ENCODE results near the gene DDA1.
A peak's percentile ranks its signal among the peaks of the same experiment; 100 is the strongest.

DDA1 gene

DNA sequence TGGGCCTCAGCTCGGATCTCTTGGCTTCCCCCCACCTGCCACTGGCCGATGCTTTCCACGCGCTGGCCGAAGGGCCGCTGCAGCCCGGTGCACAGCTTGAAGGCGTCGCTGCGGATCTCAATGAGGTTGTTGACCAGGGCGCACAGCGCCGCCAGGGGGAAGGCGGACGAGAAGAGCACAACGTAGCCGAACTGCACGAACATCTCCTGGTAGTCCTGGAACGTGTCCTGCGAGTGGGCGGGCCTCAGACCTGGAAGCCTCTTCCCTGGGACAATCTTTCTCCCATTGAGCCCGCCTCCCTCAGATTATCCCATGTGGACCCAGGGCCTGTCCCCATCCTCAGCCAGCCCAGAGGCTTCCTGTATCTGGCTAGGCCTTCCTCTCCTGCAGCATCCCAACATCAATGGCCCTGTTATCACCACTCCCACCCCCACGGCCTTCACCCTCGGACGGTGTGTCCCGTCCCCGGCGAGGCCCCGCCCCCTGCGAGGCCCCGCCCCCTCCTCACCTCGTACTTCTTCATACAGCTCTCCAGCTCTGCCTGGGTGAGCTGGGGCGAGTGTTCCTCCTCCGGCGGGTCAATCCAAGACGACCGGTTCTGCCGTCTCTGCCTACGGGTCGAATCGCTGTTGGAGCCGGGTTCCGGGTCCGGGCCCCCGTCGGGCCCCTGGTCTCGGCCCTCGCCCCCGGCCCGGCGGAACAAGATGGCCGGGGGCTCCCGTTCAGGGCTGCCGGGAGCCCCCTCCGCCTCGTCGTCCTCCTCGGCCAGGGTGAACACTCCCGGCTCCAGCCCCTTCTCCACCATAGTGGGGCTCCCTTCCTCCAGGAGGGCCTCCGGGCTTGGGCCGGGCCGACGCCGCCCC is 18.5 kb downstream of the DDA1 start:
- ChIA-PET CTCF (no interaction called here), POLR2A (interaction anchor here (0.6 to 2.6 kb wide), 5 partner anchors 10 to 1838 kb away, joined by 3 to 13 read pairs (median 5); partner anchors contain the start of genes DDA1 and MRPL34)
- Histone ChIP-seq H3K9me3 (ENCODE audit: control insufficient read depth, insufficient read depth, low read depth, low read length) (no peaks in the 10 kb centered on the region), H3K4me3 (ENCODE audit: low read depth, low read length) (peak overlapping the region; percentile 28), H3K4me1 (ENCODE audit: control insufficient read depth, insufficient read depth, low read length) (no peaks in the 10 kb centered on the region), H3K36me3 (ENCODE audit: control insufficient read depth in 2 of 2, insufficient read depth in 1 of 2, low read length in 2 of 2) (peaks cover 0 to 16% of the 10 kb centered on the region in 2 experiments; a peak in 2 of 3 replicates), H3K27ac (ENCODE audit: extremely low read depth, low read depth, low read length) (peak overlapping the region; percentile 53; the same call in 1 of the 2 replicates)
- TF ChIP-seq, protein P1, sequence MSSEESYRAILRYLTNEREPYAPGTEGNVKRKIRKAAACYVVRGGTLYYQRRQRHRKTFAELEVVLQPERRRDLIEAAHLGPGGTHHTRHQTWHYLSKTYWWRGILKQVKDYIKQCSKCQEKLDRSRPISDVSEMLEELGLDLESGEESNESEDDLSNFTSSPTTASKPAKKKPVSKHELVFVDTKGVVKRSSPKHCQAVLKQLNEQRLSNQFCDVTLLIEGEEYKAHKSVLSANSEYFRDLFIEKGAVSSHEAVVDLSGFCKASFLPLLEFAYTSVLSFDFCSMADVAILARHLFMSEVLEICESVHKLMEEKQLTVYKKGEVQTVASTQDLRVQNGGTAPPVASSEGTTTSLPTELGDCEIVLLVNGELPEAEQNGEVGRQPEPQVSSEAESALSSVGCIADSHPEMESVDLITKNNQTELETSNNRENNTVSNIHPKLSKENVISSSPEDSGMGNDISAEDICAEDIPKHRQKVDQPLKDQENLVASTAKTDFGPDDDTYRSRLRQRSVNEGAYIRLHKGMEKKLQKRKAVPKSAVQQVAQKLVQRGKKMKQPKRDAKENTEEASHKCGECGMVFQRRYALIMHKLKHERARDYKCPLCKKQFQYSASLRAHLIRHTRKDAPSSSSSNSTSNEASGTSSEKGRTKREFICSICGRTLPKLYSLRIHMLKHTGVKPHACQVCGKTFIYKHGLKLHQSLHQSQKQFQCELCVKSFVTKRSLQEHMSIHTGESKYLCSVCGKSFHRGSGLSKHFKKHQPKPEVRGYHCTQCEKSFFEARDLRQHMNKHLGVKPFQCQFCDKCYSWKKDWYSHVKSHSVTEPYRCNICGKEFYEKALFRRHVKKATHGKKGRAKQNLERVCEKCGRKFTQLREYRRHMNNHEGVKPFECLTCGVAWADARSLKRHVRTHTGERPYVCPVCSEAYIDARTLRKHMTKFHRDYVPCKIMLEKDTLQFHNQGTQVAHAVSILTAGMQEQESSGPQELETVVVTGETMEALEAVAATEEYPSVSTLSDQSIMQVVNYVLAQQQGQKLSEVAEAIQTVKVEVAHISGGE (tag by site-specific recombination; conservative IDR thresholded peaks at IDR 0.05; ENCODE audit: low read depth), result 0 out of 2 replicates have a peak, but pooled peaks have one; percentile 20
- TF ChIP-seq ZNF600 (tag by site-specific recombination; IDR thresholded peaks at IDR 0.05), result peak; percentile 79
- TF ChIP-seq SP2 (tag by site-specific recombination; IDR thresholded peaks at IDR 0.05), result peak; percentile 79
- peak; percentile 32; the same call in 1 of the 2 replicates for TF ChIP-seq KLF8 (tag by site-specific recombination; IDR thresholded peaks at IDR 0.05)
- TF ChIP-seq, protein P2, sequence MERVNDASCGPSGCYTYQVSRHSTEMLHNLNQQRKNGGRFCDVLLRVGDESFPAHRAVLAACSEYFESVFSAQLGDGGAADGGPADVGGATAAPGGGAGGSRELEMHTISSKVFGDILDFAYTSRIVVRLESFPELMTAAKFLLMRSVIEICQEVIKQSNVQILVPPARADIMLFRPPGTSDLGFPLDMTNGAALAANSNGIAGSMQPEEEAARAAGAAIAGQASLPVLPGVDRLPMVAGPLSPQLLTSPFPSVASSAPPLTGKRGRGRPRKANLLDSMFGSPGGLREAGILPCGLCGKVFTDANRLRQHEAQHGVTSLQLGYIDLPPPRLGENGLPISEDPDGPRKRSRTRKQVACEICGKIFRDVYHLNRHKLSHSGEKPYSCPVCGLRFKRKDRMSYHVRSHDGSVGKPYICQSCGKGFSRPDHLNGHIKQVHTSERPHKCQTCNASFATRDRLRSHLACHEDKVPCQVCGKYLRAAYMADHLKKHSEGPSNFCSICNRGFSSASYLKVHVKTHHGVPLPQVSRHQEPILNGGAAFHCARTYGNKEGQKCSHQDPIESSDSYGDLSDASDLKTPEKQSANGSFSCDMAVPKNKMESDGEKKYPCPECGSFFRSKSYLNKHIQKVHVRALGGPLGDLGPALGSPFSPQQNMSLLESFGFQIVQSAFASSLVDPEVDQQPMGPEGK (tag by site-specific recombination; IDR thresholded peaks at IDR 0.05), result peak; percentile 56
- TF ChIP-seq PRDM10 (tag by site-specific recombination; IDR thresholded peaks at IDR 0.05), result peak; percentile 73
- no peak for TF ChIP-seq HIC1 (tag by site-specific recombination; IDR thresholded peaks at IDR 0.05)
- TF ChIP-seq ZEB2 (tag by site-specific recombination; IDR thresholded peaks at IDR 0.05), result 0 out of 2 replicates have a peak, but pooled peaks have one; percentile 23
- peak; percentile 78; the same call in 1 of the 2 replicates for TF ChIP-seq ZBTB6 (tag by site-specific recombination; IDR thresholded peaks at IDR 0.05)
- TF ChIP-seq, protein P3, sequence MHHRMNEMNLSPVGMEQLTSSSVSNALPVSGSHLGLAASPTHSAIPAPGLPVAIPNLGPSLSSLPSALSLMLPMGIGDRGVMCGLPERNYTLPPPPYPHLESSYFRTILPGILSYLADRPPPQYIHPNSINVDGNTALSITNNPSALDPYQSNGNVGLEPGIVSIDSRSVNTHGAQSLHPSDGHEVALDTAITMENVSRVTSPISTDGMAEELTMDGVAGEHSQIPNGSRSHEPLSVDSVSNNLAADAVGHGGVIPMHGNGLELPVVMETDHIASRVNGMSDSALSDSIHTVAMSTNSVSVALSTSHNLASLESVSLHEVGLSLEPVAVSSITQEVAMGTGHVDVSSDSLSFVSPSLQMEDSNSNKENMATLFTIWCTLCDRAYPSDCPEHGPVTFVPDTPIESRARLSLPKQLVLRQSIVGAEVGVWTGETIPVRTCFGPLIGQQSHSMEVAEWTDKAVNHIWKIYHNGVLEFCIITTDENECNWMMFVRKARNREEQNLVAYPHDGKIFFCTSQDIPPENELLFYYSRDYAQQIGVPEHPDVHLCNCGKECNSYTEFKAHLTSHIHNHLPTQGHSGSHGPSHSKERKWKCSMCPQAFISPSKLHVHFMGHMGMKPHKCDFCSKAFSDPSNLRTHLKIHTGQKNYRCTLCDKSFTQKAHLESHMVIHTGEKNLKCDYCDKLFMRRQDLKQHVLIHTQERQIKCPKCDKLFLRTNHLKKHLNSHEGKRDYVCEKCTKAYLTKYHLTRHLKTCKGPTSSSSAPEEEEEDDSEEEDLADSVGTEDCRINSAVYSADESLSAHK (tag by site-specific recombination; IDR thresholded peaks at IDR 0.05), result no peak
- no peak for TF ChIP-seq ZSCAN23 (tag by site-specific recombination; IDR thresholded peaks at IDR 0.05)
- TF ChIP-seq ZBTB20 (tag by site-specific recombination; IDR thresholded peaks at IDR 0.05), result peak; percentile 83
- TF ChIP-seq ZNF335 (tag by site-specific recombination; conservative IDR thresholded peaks at IDR 0.05), result peak; percentile 57; the same call in 1 of the 2 replicates
- no peak for TF ChIP-seq ZNF350 (tag by site-specific recombination; IDR thresholded peaks at IDR 0.05)
- 0 out of 2 replicates have a peak, but pooled peaks have one; percentile 39 for TF ChIP-seq ZSCAN30 (tag by site-specific recombination; IDR thresholded peaks at IDR 0.05)
- peak; percentile 68 for TF ChIP-seq ZBTB17 (tag by site-specific recombination; IDR thresholded peaks at IDR 0.05)
- TF ChIP-seq ZBTB26 (tag by site-specific recombination; optimal IDR thresholded peaks at IDR 0.05), result peak; percentile 32
- 0 out of 2 replicates have a peak, but pooled peaks have one; percentile 14 for TF ChIP-seq KLF10 (tag by site-specific recombination; IDR thresholded peaks at IDR 0.05)

All from HEK293 (cell line).